Activated gamma-delta T cell (primary cell): ENCODE data around the gene CA5A.
"Not testable (repeated sequence)": the region's sequence is repeated elsewhere in the genome, so short reads cannot be mapped to it uniquely, and the experiment has no call there.

Experiments
- DNase-seq: peaks from one replicate; lab custom pipeline; 2025; lab: John Stamatoyannopoulos, UW

The CA5A gene

DNA sequence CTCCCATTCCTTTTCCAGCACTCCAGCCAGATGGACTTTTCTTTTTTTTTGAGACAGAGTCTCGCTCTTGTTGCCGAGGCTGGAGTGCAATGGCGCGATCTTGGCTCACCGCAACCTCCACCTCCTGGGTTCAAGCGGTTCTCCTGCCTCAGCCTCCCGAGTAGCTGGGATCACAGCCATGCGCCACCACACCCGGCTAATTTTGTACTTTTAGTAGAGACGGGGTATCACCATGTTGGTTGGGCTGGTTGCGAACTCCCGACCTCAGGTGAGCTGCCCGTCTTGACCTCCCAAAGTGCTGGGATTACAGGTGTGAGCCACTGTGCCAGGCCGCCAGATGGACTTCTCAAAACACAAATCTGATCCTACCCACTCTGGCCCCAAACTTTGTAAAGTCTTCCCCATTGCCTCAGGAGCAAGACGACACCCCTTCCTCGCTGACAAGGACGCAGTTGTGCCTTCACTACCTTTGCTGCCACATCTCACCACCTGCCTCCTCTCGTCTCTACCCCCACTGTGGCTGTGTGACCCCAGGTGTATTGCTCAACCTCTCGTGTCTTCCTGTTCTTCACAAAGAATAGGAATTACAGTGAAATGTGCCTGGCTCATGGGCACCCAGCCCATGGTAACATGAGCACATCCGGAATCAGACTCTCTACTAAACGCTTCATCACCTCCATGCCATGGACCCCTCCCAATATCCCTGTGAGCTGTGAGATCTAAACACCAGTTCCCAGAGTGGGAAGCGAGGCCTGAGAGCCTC lies 11.2 kb upstream of the CA5A start:
- DNase-seq = no peak

DNA sequence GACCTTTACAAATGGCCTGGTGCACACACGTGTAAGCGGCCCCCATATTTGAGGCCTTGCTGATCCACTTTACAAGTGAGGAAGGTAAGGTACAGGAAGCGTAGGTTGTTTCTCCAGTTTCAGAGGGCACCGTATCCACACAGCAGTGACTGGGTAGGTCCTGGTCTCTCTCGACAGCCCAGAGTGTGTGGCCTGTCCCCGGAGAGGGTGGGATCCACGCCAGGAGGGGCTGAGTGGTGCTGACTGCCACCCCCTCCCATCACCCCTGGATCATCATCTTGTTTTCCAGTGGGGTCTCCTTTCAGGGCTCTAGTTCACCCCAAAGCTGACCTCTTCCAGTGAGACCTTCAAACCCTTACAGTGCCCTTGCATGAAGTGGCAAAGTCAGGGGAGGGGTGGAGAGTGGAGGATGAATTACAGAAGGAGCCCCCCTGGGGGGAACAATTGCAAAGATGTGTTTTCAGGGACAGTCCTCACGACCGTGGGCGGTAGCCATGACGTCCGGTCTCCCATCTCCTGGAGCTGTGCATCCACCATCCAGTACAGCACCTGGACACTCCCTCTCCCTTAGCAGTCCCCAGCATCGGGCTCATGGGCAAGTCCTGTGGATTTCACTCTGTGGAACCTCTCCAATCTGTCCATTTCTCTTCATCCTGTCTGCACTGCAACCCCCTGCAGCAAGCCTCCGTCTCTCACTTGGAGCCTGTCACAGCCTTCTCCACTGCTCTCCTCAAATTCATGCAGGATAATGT lies 10.4 kb upstream of the CA5A start:
- no peak for DNase-seq

DNA sequence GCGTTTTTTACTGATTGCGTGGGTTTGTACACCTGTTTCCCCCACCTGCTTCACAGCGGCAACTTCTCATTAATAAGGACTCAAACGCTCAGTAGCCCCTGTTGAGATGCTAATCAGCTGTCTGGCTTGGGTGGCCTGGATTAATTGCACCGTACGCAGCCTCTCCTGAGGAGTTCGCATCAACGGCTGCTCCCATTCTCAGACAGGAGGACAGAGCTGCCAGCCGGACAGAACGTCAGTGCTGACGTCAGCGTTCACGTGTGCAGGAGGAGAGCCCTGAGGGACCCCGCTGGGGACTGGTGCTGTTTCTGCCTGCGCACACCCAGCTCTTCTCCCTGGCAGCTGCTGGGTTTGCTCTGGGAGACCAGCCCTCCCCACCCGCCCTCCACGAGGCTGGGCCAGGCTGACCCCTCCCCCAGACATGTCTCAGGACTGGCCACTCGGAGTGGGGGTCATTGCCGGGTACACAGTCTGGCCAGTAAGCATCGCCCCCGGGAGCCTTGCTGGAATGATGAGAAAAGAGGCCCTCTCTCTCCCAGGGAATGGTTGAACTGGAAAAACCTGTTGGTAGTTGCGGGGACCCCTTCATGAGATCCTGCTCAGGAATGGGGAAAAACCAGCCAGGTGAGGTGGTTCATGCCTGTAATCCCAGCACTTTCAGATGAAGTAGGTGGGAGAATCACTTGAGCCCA lies 9.2 kb upstream of the CA5A start:
- no peak for DNase-seq

DNA sequence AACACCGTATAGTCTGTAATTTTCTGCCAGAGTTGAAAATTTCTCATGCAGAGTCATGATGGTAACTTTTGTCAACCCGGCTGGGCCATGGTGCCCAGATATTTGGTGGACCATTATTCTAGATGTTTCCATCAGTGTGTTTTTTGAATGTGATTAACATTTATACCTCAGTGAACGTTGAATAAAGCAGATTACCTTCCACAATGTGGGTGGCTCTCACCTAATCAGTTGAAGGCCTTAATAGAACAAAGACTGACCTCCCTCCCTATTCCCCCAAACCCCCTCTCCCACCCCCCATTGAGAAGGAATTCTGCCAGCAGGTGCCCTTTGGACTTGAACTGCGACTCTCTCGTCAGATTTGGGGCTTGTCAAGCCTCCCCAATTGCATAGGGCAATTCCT lies 6.4 kb upstream of the CA5A start:
- no peak for DNase-seq

DNA sequence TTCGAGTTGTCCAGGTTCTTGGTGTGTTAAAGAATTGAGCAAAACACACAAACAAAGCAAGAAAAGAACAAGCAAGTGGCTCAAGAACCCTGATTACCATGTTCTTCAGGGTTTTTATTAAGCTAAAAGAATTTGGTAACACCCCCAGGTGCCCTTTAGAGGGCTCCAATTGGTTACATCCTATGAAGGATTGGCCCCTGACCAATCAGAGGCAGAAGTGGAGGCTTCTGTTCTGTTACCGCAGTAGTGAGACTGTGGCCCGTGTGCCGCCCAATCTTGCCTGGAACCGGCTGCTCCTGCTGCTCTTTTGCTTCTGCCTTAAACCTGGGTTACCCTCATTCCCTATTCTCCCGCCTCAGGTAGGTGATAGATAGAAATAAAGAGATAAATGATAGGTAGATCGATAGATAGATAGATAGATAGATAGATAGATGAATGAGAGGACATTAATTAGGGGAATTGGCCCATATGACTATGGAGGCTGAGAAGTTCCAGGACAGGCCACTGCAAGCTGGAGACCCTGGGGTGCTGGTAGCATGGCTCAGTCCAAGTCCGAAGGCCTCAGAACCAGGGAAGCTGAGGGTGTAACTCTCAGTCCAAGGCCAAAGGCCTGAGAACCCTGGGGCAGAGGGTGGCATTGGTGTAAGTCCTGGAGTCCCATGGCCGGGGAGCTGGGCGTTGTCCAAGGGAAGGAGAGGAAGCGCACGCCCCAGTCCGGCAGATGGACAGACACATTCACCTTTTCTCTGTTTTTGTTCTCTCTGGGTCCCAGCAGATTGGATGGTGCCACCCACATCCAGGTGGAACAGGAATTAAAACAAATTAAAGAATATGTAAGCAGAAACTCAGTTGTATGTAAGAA lies 3.5 kb upstream of the CA5A start:
- no peak for DNase-seq

DNA sequence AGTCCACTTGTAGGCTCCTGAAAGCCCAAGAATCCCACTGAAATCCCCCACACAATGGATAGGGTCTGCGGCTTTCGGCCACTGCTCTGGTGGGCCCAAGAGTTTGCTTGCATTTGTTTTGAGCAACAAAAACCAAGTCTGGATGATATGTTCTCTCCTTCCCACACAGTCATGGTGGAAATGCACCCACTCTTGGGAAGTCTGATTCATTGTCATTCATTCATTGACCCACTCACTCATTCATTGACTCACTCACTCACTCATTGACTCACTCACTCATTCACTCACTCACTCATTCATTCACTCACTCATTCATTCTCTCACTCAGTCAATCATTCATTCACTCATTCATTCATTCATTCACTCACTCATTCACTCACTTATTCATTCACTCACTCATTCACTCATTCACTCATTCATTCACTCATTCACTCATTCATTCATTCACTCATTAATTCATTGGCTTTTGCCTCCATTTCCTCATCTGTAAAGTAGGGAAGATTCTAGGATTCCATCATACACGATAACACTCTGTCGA lies 2.2 kb upstream of the CA5A start:
- no peak for DNase-seq

DNA sequence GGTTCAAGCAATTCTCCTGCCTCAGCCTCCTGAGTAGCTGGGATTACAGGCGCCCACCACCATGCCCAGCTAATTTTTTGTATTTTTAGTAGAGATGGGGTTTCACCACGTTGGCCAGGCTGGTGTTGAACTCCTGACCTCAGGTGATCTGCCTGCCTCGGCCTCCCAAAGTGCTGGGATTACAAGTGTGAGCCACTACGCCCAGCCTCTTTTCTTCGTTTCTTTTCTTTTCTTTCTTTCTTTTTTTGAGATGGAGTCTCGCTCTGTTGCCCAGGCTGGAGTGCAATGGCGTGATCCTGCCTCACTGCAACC lies 858 bp upstream of the CA5A start:
- DNase-seq = not testable (repeated sequence)

DNA sequence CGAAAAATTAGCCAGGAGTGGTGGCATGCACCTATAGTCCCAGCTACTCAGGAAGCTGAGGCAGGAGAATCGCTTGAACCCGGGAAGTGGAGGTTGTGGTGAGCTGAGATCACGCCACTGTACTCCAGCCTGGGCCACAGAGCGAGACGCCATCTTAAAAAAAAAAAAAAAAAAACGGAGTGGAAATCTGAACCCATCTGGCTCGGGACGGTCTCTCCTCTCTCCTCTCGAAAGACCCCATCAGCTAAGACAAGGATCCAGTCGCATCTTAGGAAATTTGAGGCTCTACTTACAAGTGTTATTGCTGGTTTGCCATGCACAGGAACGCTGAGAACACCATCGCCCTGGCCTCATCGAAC lies 334 bp downstream of the CA5A start:
- DNase-seq = not testable (repeated sequence)

DNA sequence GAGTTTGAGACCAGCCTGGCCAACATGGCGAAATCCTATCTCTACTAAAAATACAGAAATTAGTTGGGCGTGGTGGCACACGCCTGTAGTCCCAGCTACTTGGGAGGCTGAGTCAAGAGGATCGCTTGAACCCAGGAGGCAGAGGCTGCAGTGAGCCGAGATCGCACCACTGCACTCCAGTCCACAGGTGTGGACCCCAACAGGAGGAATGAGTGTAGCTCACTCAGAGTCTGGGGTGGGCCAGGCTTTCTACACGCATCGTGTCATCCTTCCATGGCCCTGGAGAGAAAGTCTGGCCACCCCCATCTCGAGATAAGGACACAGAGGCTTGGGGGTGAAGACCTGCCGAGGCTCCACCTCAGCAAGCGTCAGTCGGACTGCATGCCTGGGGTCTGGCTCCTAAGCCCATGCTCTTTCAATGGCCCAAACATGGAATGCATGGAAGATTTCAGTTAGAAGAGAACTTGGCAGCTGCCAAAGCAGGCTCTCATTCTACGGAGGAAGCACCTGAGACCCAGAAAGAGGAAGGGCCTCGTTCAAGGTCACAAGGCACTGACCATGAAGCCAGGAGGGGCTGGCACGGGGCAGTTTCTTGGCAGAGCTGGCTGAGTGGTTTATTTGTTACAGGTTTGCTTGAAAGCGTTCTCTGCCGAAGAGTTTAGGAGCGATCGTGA lies 1.4 kb downstream of the CA5A start:
- DNase-seq = not testable (repeated sequence)

DNA sequence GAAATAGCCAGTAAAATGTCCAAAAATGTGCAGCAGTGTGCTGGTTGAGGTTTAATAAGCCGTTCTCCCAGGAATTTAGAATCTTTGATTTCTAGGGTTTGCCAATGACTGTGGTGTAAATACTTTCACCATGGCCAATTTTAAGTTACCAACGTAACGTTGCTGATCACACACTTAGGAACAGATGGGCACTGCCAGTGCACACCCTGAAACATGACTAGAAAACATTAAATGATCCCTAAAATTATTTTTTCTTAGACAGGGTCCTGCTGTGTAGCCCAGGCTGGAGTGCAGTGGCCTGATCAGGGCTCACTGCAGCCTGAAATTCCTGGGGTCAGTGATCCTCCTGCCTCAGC lies 3.2 kb downstream of the CA5A start:
- no peak for DNase-seq

DNA sequence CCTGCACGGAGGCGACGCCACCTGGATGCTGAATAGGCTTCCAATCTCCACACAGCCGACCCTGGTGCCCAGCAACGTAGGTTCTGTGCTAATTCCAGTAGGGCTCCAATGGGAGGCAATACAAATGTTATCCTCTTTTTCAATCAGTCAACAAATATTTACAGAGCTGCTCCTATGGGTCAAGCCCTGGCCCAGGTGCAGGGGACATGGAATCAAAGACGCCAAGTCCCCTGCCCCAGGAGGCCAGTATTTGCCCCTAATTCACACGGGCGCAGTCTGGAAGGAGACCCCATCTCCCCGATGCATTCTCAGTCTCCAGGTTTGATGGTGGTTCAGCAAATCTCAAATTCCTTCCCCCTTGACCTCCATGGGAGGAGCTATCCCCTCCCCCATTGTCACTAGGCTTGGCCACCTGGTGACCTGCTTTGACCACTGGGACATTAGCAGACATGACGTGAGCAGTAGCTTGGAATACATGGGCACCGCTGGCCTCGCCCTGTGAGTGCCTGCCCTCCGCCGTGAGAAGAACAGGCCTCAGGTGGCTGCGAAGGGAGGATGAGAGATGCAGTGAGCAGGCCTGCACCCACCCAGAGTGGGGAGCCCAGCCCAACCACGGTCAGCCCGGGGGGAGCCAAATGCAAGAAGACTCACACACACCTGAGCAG lies 3.7 kb downstream of the CA5A start:
- DNase-seq = not testable (repeated sequence)

DNA sequence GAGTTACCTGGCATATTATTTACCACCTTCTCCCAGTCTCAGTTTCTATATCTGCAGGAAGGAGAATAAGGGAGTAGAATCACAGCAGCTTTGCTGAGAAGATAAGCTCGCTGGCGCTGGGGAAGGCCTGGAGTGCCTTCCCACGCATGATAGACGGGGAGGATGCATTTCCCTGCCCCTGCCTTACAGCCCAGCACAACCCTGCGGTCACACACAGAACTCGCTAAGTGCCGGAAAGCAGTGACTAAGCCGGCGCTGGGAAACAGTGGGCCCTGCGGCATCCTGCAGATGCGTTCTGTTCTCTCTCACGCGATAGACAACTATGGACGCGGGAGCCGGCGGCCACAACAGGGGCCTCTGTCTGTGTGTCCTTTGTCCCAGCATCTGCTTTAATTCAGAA lies 4.8 kb downstream of the CA5A start:
- DNase-seq = no peak

DNA sequence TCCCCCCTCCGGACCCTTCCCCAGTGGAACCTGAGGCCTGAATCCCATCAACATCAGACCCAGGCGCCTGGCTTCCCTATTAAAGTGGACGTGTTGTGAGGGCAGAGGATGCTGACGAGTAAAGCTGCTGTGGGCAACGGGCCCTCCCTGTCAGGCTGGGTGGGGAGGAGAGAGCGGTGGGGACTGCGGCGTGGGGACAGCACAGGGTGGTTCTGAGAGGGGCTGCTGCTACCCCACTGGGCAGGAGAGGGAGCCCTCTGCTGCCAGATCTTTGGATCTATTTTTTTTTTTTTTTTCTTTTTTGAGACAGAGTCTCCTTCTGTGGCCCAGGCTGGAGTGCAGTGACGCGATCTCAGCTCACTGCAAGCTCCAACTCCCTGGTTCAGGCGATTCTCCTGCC lies 5.9 kb downstream of the CA5A start:
- DNase-seq = no peak

DNA sequence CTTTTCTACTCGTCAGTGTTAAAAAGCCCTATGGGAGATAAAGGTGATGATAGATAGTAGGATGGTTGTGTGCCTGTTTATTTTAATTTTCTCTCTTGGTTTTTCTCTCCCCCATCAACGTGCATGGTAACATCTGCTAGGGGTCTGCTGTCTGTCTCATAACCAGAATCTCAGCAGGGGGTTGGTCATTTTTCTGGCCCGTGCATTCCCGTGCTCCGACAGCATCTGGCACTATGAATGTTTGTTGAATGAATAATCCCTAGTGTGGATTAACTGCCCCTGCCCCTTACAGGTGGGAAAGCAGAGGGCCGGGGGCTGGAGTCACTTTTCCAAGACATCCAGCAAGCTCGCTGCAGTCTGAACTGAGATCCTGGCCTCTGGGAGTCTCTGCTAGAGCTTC lies 6.3 kb downstream of the CA5A start:
- no peak for DNase-seq

DNA sequence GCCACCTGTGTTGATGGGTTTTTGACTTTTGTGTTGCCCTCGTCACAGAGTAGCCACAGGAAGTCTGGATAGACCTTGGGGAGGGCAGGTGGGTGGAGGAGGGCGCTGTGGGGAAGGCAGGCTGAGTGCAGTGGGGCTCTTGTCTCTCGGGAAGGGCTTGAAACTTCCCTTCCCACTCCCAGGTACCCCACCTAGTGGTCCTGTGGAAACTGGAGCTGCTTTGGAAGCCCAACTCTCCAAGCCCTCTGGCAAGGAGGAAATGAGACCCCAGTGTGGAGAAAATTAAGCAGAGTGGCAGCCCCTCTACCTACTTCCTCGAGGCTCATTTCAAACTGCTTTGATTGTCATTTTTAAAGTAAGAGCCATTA lies 9.2 kb downstream of the CA5A start:
- DNase-seq = no peak

DNA sequence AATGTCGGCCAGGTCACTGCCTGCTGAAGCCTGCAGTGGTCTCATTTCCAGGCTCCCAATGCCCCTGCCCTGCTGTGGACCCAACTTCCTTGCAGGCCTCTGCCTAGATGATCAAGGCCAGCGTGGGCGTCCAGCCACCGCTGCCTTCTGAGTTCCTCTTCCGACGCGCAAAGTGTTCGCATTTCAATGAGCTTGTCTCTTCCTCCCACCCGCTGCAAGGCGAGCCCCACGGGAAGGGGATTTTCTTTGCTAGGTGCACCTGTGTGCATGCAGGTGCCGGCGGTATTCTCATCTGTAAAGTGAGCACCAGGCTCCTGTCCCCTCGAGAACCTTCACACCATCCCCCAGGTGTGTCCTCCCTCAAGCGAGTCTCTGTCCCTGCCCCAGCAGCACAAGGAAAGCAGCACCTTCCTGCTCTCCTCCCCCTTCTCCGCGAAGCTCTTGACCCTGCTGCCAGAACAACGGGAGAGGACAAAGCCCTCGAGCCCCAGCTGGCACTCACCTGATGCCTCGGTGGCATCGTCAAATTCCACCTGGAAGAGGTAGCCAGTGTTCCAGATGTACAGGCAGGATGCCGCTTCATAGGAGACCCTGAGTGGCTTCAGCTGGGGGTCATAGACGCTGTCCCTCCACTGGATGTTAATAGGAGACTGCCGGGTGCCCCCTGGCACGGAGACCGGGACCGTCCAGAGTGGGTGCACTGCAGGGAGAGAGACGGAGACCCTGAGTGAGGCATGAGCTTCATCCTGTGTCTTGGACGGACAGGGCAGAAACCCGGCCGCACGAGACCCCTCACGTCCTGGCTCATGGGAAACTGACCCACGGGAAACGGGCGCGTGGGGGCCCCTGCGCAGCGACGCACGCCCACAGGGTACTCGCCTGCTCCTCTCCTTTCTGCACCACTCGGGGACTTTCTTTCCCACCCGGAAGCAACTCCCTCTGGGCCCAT lies 9.8 kb downstream of the CA5A start:
- DNase-seq = no peak

DNA sequence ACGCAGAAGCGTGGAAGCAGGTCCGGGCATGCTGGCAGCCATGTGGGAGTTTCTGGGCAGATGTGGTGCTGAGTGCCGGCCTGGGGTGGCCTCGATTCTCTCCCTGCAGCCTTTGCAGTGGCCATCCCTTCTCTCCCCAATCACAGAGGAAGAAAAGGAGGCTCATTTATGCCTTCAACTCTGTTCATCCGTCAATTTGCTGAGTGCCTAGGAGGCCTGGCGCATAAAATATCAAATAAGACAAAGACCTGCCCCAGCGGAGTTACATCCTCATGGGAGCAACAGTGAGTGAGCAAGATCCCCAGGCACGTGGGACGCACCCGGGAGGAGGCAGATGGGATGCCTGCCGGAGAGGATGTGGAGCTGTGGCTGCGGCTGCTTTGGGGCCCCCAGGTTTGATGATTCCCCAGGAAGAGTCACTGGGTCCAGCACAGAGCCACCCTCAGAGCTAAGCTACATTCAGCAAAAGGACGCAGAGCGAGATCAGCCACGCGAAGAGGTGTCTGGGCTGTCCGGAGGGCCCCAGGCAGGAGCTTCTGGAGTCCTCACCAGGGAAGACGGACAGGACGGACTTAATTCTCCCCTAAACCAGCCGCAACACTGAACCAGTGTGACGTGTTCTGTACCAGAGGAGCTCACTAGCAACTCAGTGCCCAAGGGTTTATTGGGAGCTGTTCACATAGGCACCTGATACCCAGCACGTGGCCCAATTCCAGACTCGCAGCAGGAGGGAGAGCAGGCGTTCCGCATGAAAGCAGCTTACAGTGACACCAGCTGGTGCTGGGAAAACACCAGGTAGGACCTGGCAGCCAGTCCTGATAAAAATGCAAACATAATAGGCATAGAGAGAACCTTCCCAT lies 11.3 kb downstream of the CA5A start:
- no peak for DNase-seq

DNA sequence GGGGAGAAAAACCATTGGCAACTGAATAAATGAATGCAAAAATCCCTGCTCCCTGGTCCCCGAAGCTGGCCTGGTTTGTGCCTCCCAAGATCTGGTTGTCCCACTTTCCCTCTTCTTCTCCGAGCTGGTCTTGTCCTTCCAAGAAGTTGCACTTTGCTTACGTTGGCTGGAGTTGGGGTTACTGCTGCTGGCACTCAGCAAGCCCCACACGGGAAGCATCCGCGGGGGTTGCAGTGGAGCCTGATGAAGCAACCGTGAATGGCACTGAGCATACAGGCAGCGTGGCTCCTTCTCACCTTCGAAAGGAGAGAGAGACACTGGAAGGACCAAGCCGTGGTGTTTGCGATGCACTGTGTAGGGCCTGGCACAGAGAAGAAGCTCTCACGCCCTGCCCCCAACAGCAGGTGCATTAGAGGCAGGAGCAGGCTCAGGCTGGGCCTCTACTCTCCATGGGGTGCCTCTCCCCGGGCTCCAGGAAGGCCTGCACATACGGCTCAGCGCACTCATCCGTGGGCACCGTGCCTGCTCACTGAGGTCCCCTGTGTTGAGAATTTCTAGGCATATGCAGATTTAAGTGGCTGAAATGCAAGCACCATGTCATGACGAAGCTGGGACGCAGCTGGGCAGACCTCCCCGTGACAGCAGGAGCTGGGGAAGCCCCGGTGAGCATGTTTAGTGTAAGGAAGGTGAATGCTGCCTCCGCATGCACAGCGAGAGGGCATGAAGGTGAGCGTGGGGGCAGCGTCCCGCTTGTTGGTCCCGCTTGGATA lies 12.1 kb downstream of the CA5A start:
- DNase-seq = no peak
